MV-4-11 (cell line): ENCODE measurements around the gene AUTS2.

Source experiments
- DNase-seq: peaks from one replicate; lab custom pipeline; 2025; lab: John Stamatoyannopoulos, UW

The AUTS2 gene

DNA sequence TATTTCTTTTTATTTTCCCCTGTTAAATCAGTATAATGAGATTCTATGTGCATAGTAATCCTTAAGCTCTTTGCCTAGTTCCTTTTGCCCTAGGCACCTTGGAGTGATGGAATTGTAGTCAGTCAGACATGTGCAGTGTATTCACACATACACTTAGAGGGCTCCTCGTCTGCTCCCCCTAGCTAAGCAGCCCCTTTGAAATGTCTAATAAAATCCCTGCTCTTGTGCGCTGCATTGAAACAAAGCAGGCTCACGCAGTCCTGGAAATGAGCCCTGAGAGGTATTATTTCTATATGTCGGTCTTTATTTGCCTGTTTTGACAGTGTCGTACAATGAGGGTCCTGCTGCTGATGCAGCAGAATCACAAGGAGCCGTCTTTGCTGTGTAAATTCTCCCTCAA is 258.7 kb downstream of the AUTS2 start:
- no peak for DNase-seq

DNA sequence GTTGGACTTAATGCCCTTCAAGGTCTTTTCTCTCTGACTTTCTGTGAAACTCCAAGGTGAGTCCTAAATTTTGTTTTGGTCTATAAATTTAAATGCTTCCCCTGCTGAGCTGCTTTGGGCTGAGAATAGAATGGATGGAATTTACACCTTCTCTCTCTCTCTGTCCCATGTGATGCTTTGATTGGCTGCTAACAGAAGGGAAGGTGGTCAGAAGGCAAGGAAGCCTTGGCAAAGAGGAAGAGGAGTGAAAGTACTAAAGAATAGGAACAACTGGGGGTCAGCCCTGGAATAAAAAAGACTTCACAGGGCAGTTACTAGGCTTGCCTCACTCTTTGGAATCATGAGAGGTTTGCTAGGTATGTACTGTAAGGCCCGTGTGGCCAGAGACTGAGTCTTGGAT is 260.2 kb downstream of the AUTS2 start:
- no peak for DNase-seq

- no peak for DNase-seq
Measured at GRCh38 chr7:69859342-69859741, 261.1 kb downstream of the AUTS2 start.

- no peak for DNase-seq
Measured at GRCh38 chr7:69860486-69860885, 262.2 kb downstream of the AUTS2 start.

- no peak for DNase-seq
Measured at GRCh38 chr7:69860941-69861622, 262.8 kb downstream of the AUTS2 start.

- no peak for DNase-seq
Measured at GRCh38 chr7:69862413-69863064, 264.3 kb downstream of the AUTS2 start.

DNA sequence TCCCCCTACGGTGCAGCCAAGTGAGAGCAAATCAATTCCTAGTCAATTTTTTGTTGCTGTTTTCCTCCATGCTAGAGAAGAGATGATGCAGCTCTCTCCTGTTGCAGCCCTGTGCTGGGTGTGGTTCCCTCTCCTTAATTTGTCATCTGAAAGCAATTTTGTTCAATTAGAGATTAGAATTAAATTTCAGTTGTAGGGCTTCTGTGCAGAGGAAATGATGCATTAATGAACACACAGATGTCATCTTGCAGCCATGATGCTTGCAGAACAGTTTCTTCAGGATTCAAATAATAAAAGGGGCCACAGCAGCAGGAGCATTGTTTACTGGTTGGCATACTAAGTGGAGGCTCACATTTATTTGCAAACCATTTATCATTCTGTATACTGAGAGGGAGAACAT is 266.0 kb downstream of the AUTS2 start:
- DNase-seq = no peak

DNA sequence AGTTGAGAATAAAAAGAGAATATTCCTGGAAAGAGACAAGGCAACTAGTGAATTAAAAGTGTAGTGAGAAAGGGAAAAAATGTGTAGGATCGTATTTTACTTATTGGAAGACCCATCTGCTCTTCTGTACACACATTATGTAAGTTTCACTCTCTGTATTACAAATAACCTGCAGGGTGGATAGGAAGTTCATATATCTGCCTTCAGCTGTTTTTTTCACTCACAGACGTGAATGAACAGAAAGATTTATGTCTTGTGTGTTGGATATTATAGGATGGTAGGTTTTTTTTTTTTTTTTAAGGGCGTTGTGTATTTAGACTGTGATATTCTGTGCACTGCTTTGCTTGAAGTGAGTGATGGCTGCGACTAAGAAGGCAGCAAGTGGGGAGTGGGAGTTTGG is 266.5 kb downstream of the AUTS2 start:
- no peak for DNase-seq

DNA sequence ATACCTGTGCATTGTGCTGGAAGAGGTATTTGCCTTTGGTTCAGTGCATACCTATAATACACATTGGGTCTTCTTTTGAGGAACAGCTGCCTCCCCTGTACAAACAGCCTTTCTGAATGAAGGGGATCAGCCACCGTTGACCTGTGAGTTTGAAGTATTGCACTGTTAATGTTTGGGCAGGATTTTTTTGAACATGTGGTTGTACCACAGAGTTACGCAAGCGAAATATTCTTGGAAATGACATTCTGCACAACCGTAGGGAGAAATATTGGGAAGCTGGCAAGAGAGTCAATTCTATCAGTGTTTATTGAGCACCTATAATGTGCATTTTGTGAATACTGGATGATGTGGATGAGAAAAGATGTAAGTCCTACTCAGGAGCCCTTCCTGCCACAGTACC is 270.6 kb downstream of the AUTS2 start:
- DNase-seq = peak; percentile 67

GRCh38 chr7:69871213-69871885 is 273.1 kb downstream of the AUTS2 start:
- DNase-seq = no peak

GRCh38 chr7:69871886-69872569 is 273.8 kb downstream of the AUTS2 start:
- no peak for DNase-seq

- DNase-seq = no peak
Measured at GRCh38 chr7:69873512-69873911, 275.2 kb downstream of the AUTS2 start.

DNA sequence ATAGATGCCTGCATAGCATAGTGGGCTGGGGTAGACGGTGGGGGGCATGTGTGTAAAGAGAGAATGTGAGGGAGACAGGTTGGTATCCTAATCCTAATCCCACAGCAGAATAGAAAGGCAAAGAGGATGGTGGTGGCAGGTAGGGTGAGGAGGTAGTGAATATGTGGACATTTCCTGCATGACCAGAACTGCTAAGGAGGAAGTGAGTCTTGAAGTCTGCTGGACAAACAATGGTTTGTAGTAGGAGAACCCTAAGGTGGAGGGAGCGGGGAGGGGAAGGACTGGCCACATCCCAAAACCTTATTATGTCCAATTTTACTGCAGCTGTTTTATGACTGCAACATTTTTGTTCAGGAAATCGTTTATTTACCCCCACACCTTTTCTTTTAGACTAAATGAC is 279.7 kb downstream of the AUTS2 start:
- DNase-seq = no peak

- no peak for DNase-seq
Measured at GRCh38 chr7:69878591-69878990, 280.3 kb downstream of the AUTS2 start.

DNA sequence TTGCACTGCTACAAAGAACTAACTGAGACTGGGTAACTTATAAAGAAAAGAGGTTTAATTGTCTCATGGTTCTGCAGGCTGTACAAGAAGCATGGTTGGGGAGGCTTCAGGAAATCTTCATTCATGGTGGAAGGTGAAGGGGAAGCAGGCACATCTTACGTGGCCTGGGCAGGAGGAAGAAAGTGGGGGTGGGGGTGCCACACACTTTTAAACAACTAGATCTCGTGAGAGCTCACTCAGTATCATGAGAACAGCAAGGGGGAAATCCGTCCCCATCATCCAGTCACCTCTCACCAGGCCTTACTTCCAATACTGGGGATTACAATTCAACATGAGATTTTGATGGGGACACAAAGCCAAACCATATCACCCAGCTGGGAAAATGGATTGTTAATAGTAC is 281.7 kb downstream of the AUTS2 start:
- no peak for DNase-seq

DNA sequence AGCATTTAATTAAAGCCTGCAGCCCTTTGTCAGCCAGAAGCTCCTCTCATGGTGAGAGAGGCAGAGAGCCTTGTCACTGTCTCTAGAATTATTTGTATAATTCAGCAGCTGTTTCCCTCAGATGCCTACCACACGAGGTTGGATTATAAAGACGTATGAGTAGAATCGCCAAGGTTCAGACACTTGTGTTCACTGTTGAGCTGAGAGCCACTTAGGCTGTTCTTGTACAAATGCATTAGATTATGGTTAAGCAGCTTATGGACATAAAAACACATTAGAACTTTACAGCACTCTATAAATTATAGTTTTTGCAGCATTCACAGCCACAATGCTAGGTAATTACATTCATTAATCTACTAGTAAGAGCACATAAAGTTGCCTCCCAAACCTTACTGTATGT is 282.6 kb downstream of the AUTS2 start:
- no peak for DNase-seq

GRCh38 chr7:69882269-69882668 is 284.0 kb downstream of the AUTS2 start:
- DNase-seq = peak; percentile 74

- no peak for DNase-seq
Measured at GRCh38 chr7:69883399-69883891, 285.2 kb downstream of the AUTS2 start.

DNA sequence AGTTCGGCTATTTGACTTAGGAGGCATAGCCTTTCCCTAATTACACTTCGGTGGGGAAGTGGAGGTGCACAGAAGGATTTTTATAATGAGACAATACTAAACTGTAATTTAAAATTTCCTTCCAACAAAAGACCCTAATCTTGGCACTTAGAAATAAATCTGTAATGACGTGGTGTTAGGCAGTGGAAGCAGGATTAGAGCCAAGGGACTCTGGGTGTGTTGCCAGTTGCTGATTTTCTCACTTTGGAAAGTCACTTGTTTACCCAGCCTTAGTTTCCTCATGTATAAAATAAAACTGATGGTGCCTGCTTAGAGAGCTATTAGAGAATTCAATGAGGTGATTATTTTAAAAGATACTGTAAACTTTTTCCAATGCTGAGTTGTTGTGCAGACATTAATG is 287.2 kb downstream of the AUTS2 start:
- DNase-seq = no peak

GRCh38 chr7:69889338-69889975 is 291.2 kb downstream of the AUTS2 start:
- no peak for DNase-seq

DNA sequence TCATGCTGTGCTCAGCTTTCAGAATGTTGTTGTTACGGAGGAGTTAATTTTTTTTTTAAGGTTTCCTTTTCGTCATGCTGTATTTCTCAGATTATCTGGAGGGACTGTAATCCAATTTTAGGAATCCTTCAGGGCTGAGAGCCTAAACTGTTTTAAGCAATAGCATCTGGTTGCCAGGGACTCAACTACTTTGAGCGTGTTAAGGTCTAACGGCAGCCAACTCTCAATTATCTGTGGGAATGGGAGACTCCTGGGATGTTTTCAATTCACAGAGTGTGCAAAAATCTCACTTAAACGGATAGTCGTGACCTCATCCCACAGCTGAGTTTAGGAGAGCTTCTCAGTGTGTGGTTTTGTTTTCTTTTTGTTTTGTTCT is 291.7 kb downstream of the AUTS2 start:
- no peak for DNase-seq

DNA sequence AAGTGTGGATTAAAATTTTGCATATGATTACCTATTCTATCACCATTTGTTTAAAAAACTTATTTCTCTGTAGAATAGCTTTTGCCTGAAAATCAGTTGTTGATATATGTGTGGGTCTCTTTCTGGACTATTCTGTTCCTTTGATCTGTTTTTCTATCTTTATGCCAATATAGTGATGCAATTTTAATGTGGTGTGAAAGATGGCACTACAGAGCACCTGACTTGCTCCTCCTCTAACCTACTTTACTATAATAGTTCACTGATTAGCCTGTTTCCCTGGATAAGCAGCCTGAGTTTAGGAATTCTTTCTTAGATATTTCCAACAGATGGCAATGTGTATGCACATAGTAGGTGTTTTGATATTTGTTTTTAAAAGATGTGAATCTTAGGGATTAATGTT is 294.5 kb downstream of the AUTS2 start:
- no peak for DNase-seq
